Caco-2 (cell line): Measurements from ENCODE around the gene GZF1. TPM values are rescaled to one million over a fixed set of nuclear protein-coding genes. Genes with fewer than 3 reads are reported as not detected.
A peak's percentile ranks its signal among the peaks of the same experiment; 100 is the strongest.

ENCODE experiments used
- BruUV-seq: library from RNA; stranded (reverse); fragments of 400-500 nt; replicated peaks from 2 replicates; lab custom pipeline; 2021; lab: Mats Ljungman, UMichigan
- CTCF ChIA-PET: fragments of 300-600 bp; sonication (Branson Sonifier 250); formaldehyde crosslinking; loops from one replicate; lab custom pipeline; 2022; ENCODE audit warnings: antibody characterized with exemption; lab: Charles Lee
- POLR2A ChIA-PET: fragments of 300-600 bp; sonication (Branson Sonifier 250); formaldehyde crosslinking; loops from one replicate; lab custom pipeline; 2022; ENCODE audit warnings: antibody characterized with exemption; lab: Charles Lee
- DNase-seq, 2 experiments: peaks; one replicate each; pipeline versions ENCODE4 v3.0.0 to v3.0.0-alpha.2; 2020 to 2022
- H3K27me3 ChIP-seq: replicated peaks from 2 replicates; pipeline ENCODE4 v1.6.0; 2011; ENCODE audit warnings: low read length; ENCODE audit not compliant: control insufficient read depth, insufficient read depth
- H3K36me3 ChIP-seq: 2 replicates; pipeline ENCODE4 v1.5.1; 2011; ENCODE audit warnings: low read length; ENCODE audit not compliant: control insufficient read depth, insufficient read depth
- H3K4me1 ChIP-seq: fragments of 250-450 bp; sonication (Bioruptor Pico); 2 replicates; pipeline ENCODE4 v1.5.1; 2020; ENCODE audit warnings: mild to moderate bottlenecking
- H3K4me3 ChIP-seq: 2 replicates; pipeline ENCODE4 v1.5.1; 2011; ENCODE audit warnings: low read depth, mild to moderate bottlenecking, control low read depth, low read length
- H3K9me3 ChIP-seq: fragments of 250-450 bp; sonication (Bioruptor Pico); 2 replicates; pipeline ENCODE4 v1.5.1; 2020; ENCODE audit warnings: mild to moderate bottlenecking, moderate library complexity
- H3K27ac Mint-ChIP-seq: one replicate; pipeline ENCODE4 v1.8.0; 2022; ENCODE audit warnings: mixed read lengths; ENCODE audit not compliant: unreplicated experiment
- H3K27me3 Mint-ChIP-seq: one replicate; pipeline ENCODE4 v1.8.0; 2022; ENCODE audit warnings: mixed read lengths; ENCODE audit not compliant: insufficient read depth, unreplicated experiment
- H3K36me3 Mint-ChIP-seq: one replicate; pipeline ENCODE4 v1.8.0; 2022; ENCODE audit warnings: mild to moderate bottlenecking, mixed read lengths; ENCODE audit not compliant: insufficient read depth, unreplicated experiment
- H3K4me1 Mint-ChIP-seq: one replicate; pipeline ENCODE4 v1.8.0; 2022; ENCODE audit warnings: low read depth, mixed read lengths; ENCODE audit not compliant: unreplicated experiment
- H3K4me3 Mint-ChIP-seq: one replicate; pipeline ENCODE4 v1.8.0; 2022; ENCODE audit warnings: mild to moderate bottlenecking, moderate library complexity, mixed read lengths; ENCODE audit not compliant: unreplicated experiment
- H3K9me3 Mint-ChIP-seq: one replicate; pipeline ENCODE4 v1.8.0; 2022; ENCODE audit warnings: mixed read lengths; ENCODE audit not compliant: unreplicated experiment
- CTCF ChIP-seq, 2 experiments: fragments of 200-600 bp in 1 of 2; IDR thresholded peaks; 1 replicate in 1 of 2; 2 replicates in 1 of 2; pipeline versions ENCODE4 v1.5.1 to v1.8.0; 2011 to 2022; ENCODE audit warnings: antibody characterized with exemption in 1 of 2, control low read depth in 1 of 2, inconsistent platforms in 1 of 2, low read depth in 1 of 2, low read length in 1 of 2, mild to moderate bottlenecking in 1 of 2, moderate library complexity in 1 of 2; ENCODE audit not compliant: insufficient read depth in 1 of 2, severe bottlenecking in 1 of 2, unreplicated experiment in 1 of 2
- intact Hi-C: fragments of 100-400 bp; cut with micrococcal nuclease; formaldehyde crosslinking; loops from one replicate; pipeline ENCODE4 v1.10.0; 2022; ENCODE audit not compliant: unreplicated experiment
- total RNA-seq: library from RNA; stranded (reverse); gene quantifications from 2 replicates; pipeline ENCODE4 v1.2.3, GENCODE V29; 2022

The GZF1 gene
- total RNA-seq, 1 experiment from 2014 or later: 18.4 TPM

GRCh38 chr20:23349338-23350195 lies 12.4 kb upstream of the GZF1 start:
- TSS peak; percentile 66 for BruUV-seq
- Mint-ChIP-seq H3K4me3 (peak overlapping the region; percentile 89), H3K36me3 (peaks cover 26% of the 10 kb centered on the region), H3K4me1 (peaks cover 16% of the 10 kb centered on the region), H3K27ac (peak overlapping the region; percentile 100), H3K27me3 (no peaks in the 10 kb centered on the region), H3K9me3 (no peaks in the 10 kb centered on the region)
- ChIA-PET POLR2A (interaction anchor here (0.5 to 2.5 kb wide), 20 partner anchors 8 to 1624 kb away, joined by 3 to 41 read pairs (median 4); partner anchors contain the start of genes GZF1 and NAPB), CTCF (interaction anchor here (0.6 to 2.4 kb wide), 19 partner anchors 9 to 897 kb away, joined by 3 to 25 read pairs (median 4); partner anchors contain the start of genes GZF1 and NAPB)
- H3K4me3 ChIP-seq: peak overlapping the region; percentile 98
- intact Hi-C loops: loop anchor here (1.0 to 10.0 kb wide), 3 partner anchors 9 to 765 kb away; partner anchors contain the start of genes CST9 and FOXA2
- H3K9me3 ChIP-seq: no peaks in the 10 kb centered on the region
- peaks cover 17% of the 10 kb centered on the region for H3K4me1 ChIP-seq
- H3K36me3 ChIP-seq: no peaks in the 10 kb centered on the region
- no peaks in the 10 kb centered on the region for H3K27me3 ChIP-seq
- TF ChIP-seq CTCF (IDR thresholded peaks at IDR 0.05; ENCODE audit: insufficient read depth in 1 of 2, low read depth in 1 of 2, low read length in 1 of 2, severe bottlenecking in 1 of 2, unreplicated experiment in 1 of 2): peak; percentile 28 to 54
- DNase-seq: peak; percentile 86 to 89

- intact Hi-C loops: loop anchor here (1.0 to 10.0 kb wide), 3 partner anchors 8 to 766 kb away; partner anchors contain the start of genes CST9 and FOXA2
- Mint-ChIP-seq H3K27ac (peak within 1 kb of the TSS; percentile 100), H3K36me3 (peaks cover 33% of the 10 kb centered on the region), H3K4me3 (peak within 1 kb of the TSS; percentile 89), H3K4me1 (peaks cover 16% of the 10 kb centered on the region), H3K27me3 (no peaks in the 10 kb centered on the region), H3K9me3 (no peaks in the 10 kb centered on the region)
- DNase-seq: peak; percentile 98 to 99
- peaks cover 17% of the 10 kb centered on the region for H3K4me1 ChIP-seq
- H3K4me3 ChIP-seq: peak within 1 kb of the TSS; percentile 98
- ChIA-PET POLR2A (interaction anchor here (0.5 to 2.5 kb wide), 20 partner anchors 8 to 1624 kb away, joined by 3 to 41 read pairs (median 4); partner anchors contain the start of genes GZF1 and NAPB), CTCF (interaction anchor here (0.6 to 2.4 kb wide), 18 partner anchors 8 to 898 kb away, joined by 3 to 25 read pairs (median 4); partner anchors contain the start of genes GZF1 and NAPB)
- no peak for TF ChIP-seq CTCF (IDR thresholded peaks at IDR 0.05; ENCODE audit: insufficient read depth in 1 of 2, low read depth in 1 of 2, low read length in 1 of 2, severe bottlenecking in 1 of 2, unreplicated experiment in 1 of 2)
- no peaks in the 10 kb centered on the region for H3K9me3 ChIP-seq
- H3K36me3 ChIP-seq: 0 out of 2 replicates have a peak, but pooled peaks cover 2% of the 10 kb centered on the region
- H3K27me3 ChIP-seq: no peaks in the 10 kb centered on the region
- BruUV-seq: no TSS peak
These were observed 11.6 kb upstream of the GZF1 start, which contains the start of gene NXT1 for GRCh38 chr20:23350196-23350903. NXT1 (plus strand) TSS chr20:23350791; CDS start chr20:23354042, 3,251 bp downstream.
